ENCODE measurements around the gene RSKR. TPM values are rescaled to one million over a fixed set of nuclear protein-coding genes. Genes with fewer than 3 reads are reported as not detected.
A peak's percentile ranks its signal among the peaks of the same experiment; 100 is the strongest.

RSKR gene
- total RNA-seq, 1 experiment from 2014 or later, result 5.0 TPM

- no peaks in the 10 kb centered on the region for H3K27me3 ChIP-seq (replicated peaks)
- H3K4me1 ChIP-seq (replicated peaks), result peaks cover 10% of the 10 kb centered on the region
- H3K4me3 ChIP-seq, result no peak overlapping the region
- H3K27ac ChIP-seq, result no peak overlapping the region
- H3K36me3 ChIP-seq, result peaks cover 20% of the 10 kb centered on the region
- H3K9me3 ChIP-seq (replicated peaks), result no peaks in the 10 kb centered on the region
- no peak for DNase-seq (ENCODE audit: low read depth in 1 of 2, low spot score in 2 of 2)
These were observed 44.5 kb downstream of the RSKR start for GRCh38 chr17:28569446-28569845.

- H3K9me3 ChIP-seq (replicated peaks), result no peaks in the 10 kb centered on the region
These were observed 46.4 kb downstream of the RSKR start for GRCh38 chr17:28567604-28568003.

GRCh38 chr17:28563475-28563874 is 50.5 kb downstream of the RSKR start:
- H3K9me3 ChIP-seq (replicated peaks), result no peaks in the 10 kb centered on the region
- peaks cover 52% of the 10 kb centered on the region for H3K36me3 ChIP-seq
- peak in 1 of 2 experiments; percentile 62 for DNase-seq (ENCODE audit: low read depth in 1 of 2, low spot score in 2 of 2)
- H3K4me1 ChIP-seq (replicated peaks), result peaks cover 8% of the 10 kb centered on the region
- H3K27me3 ChIP-seq (replicated peaks), result no peaks in the 10 kb centered on the region
- H3K27ac ChIP-seq, result no peak overlapping the region
- no peak overlapping the region for H3K4me3 ChIP-seq

More at GRCh38 chr17:28567604-28568003, 46.4 kb downstream of the RSKR start:
- DNase-seq (ENCODE audit: low read depth in 1 of 2, low spot score in 2 of 2), result no peak
- Histone ChIP-seq H3K4me1 (replicated peaks) (peaks cover 17% of the 10 kb centered on the region), H3K27me3 (replicated peaks) (no peaks in the 10 kb centered on the region), H3K36me3 (peaks cover 28% of the 10 kb centered on the region), H3K27ac (no peak overlapping the region), H3K4me3 (no peak overlapping the region)

Other genes starting within 250 kb of the RSKR start
- not detected in 2 replicates for gene SEBOX, start 249.0 kb downstream of the RSKR start, total RNA-seq (2014; rRNA removed; shearing (Covaris generic))
- 0.08 TPM in 1 of 2 replicates, not detected in the other for gene VTN, start 243.9 kb downstream of the RSKR start, total RNA-seq (2014; rRNA removed; shearing (Covaris generic))
- 10.8 and 18.0 TPM in 2 replicates for gene SARM1, start 242.5 kb downstream of the RSKR start, total RNA-seq (2014; rRNA removed; shearing (Covaris generic))
- gene SLC46A1, start 208.0 kb downstream of the RSKR start, total RNA-seq (2014; rRNA removed; shearing (Covaris generic)), result 1.8 and 2.5 TPM in 2 replicates
- gene SLC13A2, start 140.5 kb downstream of the RSKR start, total RNA-seq (2014; rRNA removed; shearing (Covaris generic)), result not detected in 2 replicates
- not detected in 2 replicates for gene FOXN1, start 107.8 kb downstream of the RSKR start, total RNA-seq (2014; rRNA removed; shearing (Covaris generic))
- gene UNC119, start 61.6 kb downstream of the RSKR start, total RNA-seq (2014; rRNA removed; shearing (Covaris generic)), result 19.7 and 27.2 TPM in 2 replicates
- 40.8 and 81.8 TPM in 2 replicates for gene PIGS, start 42.7 kb downstream of the RSKR start, total RNA-seq (2014; rRNA removed; shearing (Covaris generic))
- gene ALDOC, start 37.3 kb downstream of the RSKR start, total RNA-seq (2014; rRNA removed; shearing (Covaris generic)), result 6.1 and 9.4 TPM in 2 replicates
- gene SPAG5, start 15.2 kb downstream of the RSKR start, total RNA-seq (2014; rRNA removed; shearing (Covaris generic)), result 105 and 108 TPM in 2 replicates
- gene BLTP2, start 31.0 kb upstream of the RSKR start, total RNA-seq (2014; rRNA removed; shearing (Covaris generic)), result 52.0 and 58.8 TPM in 2 replicates
- 59.8 and 125 TPM in 2 replicates for gene SDF2, start 47.7 kb upstream of the RSKR start, total RNA-seq (2014; rRNA removed; shearing (Covaris generic))
- gene SUPT6H, start 48.0 kb upstream of the RSKR start, total RNA-seq (2014; rRNA removed; shearing (Covaris generic)), result 25.9 and 39.3 TPM in 2 replicates
- 0.53 and 0.69 TPM in 2 replicates for gene PROCA1, start 97.7 kb upstream of the RSKR start, total RNA-seq (2014; rRNA removed; shearing (Covaris generic))
- gene RAB34, start 103.7 kb upstream of the RSKR start, total RNA-seq (2014; rRNA removed; shearing (Covaris generic)), result 1,039 and 1,435 TPM in 2 replicates
- 591 and 789 TPM in 2 replicates for gene RPL23A, start 105.8 kb upstream of the RSKR start, total RNA-seq (2014; rRNA removed; shearing (Covaris generic))
- 1.6 TPM in 1 of 2 replicates, not detected in the other for gene TLCD1, start 112.0 kb upstream of the RSKR start, total RNA-seq (2014; rRNA removed; shearing (Covaris generic))
- gene NEK8, start 114.6 kb upstream of the RSKR start, total RNA-seq (2014; rRNA removed; shearing (Covaris generic)), result 1.1 and 2.2 TPM in 2 replicates
- gene TRAF4, start 129.8 kb upstream of the RSKR start, total RNA-seq (2014; rRNA removed; shearing (Covaris generic)), result 38.4 and 51.0 TPM in 2 replicates
- 5.0 and 5.2 TPM in 2 replicates for gene FAM222B, start 228.6 kb upstream of the RSKR start, total RNA-seq (2014; rRNA removed; shearing (Covaris generic))
- 32.0 and 55.6 TPM in 2 replicates for gene ERAL1, start 240.8 kb upstream of the RSKR start, total RNA-seq (2014; rRNA removed; shearing (Covaris generic))

Data from SJSA1 (cell line).